ENCODE results near the gene AKT3.
A peak's percentile ranks its signal among the peaks of the same experiment; 100 is the strongest.

The AKT3 gene

GRCh38 chr1:243731301-243731891, 118.6 kb downstream of the AKT3 start:
- no peak for DNase-seq (ENCODE audit: low spot score)

GRCh38 chr1:243730487-243731150, 119.4 kb downstream of the AKT3 start:
- DNase-seq (ENCODE audit: low spot score), result no peak

GRCh38 chr1:243729956-243730355, 120.1 kb downstream of the AKT3 start:
- peak; percentile 5 for DNase-seq (ENCODE audit: low spot score)

GRCh38 chr1:243727503-243728203, 122.4 kb downstream of the AKT3 start:
- peak; percentile 53 for DNase-seq (ENCODE audit: low spot score)

- DNase-seq (ENCODE audit: low spot score), result no peak
These were observed 123.1 kb downstream of the AKT3 start for GRCh38 chr1:243726806-243727502.

- DNase-seq (ENCODE audit: low spot score), result no peak
These were observed 124.2 kb downstream of the AKT3 start for GRCh38 chr1:243725846-243726245.

- no peak for DNase-seq (ENCODE audit: low spot score)
These were observed 125.0 kb downstream of the AKT3 start for GRCh38 chr1:243725075-243725474.

GRCh38 chr1:243723458-243724043, 126.5 kb downstream of the AKT3 start:
- DNase-seq (ENCODE audit: low spot score), result no peak

- DNase-seq (ENCODE audit: low spot score), result no peak
These were observed 127.0 kb downstream of the AKT3 start for GRCh38 chr1:243723050-243723449.

GRCh38 chr1:243719476-243719875, 130.6 kb downstream of the AKT3 start:
- no peak for DNase-seq (ENCODE audit: low spot score)

GRCh38 chr1:243718893-243719292, 131.2 kb downstream of the AKT3 start:
- no peak for DNase-seq (ENCODE audit: low spot score)

- DNase-seq (ENCODE audit: low spot score), result no peak
These were observed 132.0 kb downstream of the AKT3 start for GRCh38 chr1:243718022-243718421.

- no peak for DNase-seq (ENCODE audit: low spot score)
These were observed 133.1 kb downstream of the AKT3 start for GRCh38 chr1:243716906-243717305.

GRCh38 chr1:243715285-243715684, 134.8 kb downstream of the AKT3 start:
- no peak for DNase-seq (ENCODE audit: low spot score)

- DNase-seq (ENCODE audit: low spot score), result no peak
These were observed 136.4 kb downstream of the AKT3 start for GRCh38 chr1:243713470-243714186.

- DNase-seq (ENCODE audit: low spot score), result peak; percentile 25
These were observed 137.1 kb downstream of the AKT3 start for GRCh38 chr1:243712941-243713340.

- no peak for DNase-seq (ENCODE audit: low spot score)
These were observed 137.8 kb downstream of the AKT3 start for GRCh38 chr1:243712242-243712641.

- no peak for DNase-seq (ENCODE audit: low spot score)
These were observed 139.6 kb downstream of the AKT3 start for GRCh38 chr1:243710467-243710866.

GRCh38 chr1:243708210-243708609, 141.8 kb downstream of the AKT3 start:
- peak; percentile 14 for DNase-seq (ENCODE audit: low spot score)

- no peak for DNase-seq (ENCODE audit: low spot score)
These were observed 143.5 kb downstream of the AKT3 start for GRCh38 chr1:243706563-243706962.

GRCh38 chr1:243705585-243705984, 144.5 kb downstream of the AKT3 start:
- no peak for DNase-seq (ENCODE audit: low spot score)

GRCh38 chr1:243701872-243702271, 148.2 kb downstream of the AKT3 start:
- DNase-seq (ENCODE audit: low spot score), result no peak
